ENCODE measurements around the gene PARD6B.
"Not testable (repeated sequence)": the region's sequence is repeated elsewhere in the genome, so short reads cannot be mapped to it uniquely, and the experiment has no call there.

GRCh38 chr20:50769551-50770085, 38.2 kb downstream of the PARD6B start:
- TF ChIP-seq, protein P1, sequence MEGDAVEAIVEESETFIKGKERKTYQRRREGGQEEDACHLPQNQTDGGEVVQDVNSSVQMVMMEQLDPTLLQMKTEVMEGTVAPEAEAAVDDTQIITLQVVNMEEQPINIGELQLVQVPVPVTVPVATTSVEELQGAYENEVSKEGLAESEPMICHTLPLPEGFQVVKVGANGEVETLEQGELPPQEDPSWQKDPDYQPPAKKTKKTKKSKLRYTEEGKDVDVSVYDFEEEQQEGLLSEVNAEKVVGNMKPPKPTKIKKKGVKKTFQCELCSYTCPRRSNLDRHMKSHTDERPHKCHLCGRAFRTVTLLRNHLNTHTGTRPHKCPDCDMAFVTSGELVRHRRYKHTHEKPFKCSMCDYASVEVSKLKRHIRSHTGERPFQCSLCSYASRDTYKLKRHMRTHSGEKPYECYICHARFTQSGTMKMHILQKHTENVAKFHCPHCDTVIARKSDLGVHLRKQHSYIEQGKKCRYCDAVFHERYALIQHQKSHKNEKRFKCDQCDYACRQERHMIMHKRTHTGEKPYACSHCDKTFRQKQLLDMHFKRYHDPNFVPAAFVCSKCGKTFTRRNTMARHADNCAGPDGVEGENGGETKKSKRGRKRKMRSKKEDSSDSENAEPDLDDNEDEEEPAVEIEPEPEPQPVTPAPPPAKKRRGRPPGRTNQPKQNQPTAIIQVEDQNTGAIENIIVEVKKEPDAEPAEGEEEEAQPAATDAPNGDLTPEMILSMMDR (conservative IDR thresholded peaks at IDR 0.05; ENCODE audit: low read length) = not testable (repeated sequence)
- not testable (repeated sequence) for TF ChIP-seq EZH2phosphoT487 (IDR thresholded peaks at IDR 0.05; ENCODE audit: borderline replicate concordance)

Measured in Loucy (cell line).